Left lung (tissue), 10 donors: ENCODE measurements around the gene ABCB6. TPM values are rescaled to one million over a fixed set of nuclear protein-coding genes. Genes with fewer than 3 reads are reported as not detected.

Experiments
- ATAC-seq: fragments of 200-7000 bp; cut with Tn5 transposase; one replicate; pipeline ENCODE4 v1.9.1; 2020; ENCODE audit warnings: moderate library complexity
- DNase-seq, 4 donors: peaks; one replicate each; pipeline ENCODE4 v3.0.0-alpha.2; 2013 to 2020
- H3K27ac ChIP-seq, 2 donors: fragments of 200-600 bp; sonication (generic) in 1 of 2; one replicate each; pipeline versions ENCODE4 v1.5.0 to v1.8.0; 2020 to 2021
- H3K27me3 ChIP-seq, 2 donors: fragments of 200-600 bp; sonication (generic) in 1 of 2; one replicate each; pipeline versions ENCODE4 v1.5.0 to v1.8.0; 2020 to 2021
- H3K36me3 ChIP-seq, 2 donors: fragments of 200-600 bp; sonication (generic) in 1 of 2; one replicate each; pipeline versions ENCODE4 v1.5.0 to v1.8.0; 2020 to 2021
- H3K4me1 ChIP-seq, 2 donors: fragments of 200-600 bp; one replicate each; pipeline ENCODE4 v1.8.0; 2021
- H3K4me3 ChIP-seq, 2 donors: fragments of 200-600 bp; sonication (generic) in 1 of 2; one replicate each; pipeline versions ENCODE4 v1.5.0 to v1.8.0; 2020 to 2021; ENCODE audit warnings: mild to moderate bottlenecking in 1 of 2
- H3K9me3 ChIP-seq, 2 donors: fragments of 200-600 bp; sonication (generic) in 1 of 2; one replicate each; pipeline versions ENCODE4 v1.5.0 to v1.8.0; 2020 to 2021
- CTCF ChIP-seq, 2 donors: fragments of 200-600 bp; sonication (generic) in 1 of 2; IDR thresholded peaks; one replicate each; pipeline versions ENCODE4 v1.5.0 to v1.8.0; 2021; ENCODE audit warnings: antibody characterized with exemption in 2 of 2
- intact Hi-C, 2 donors: fragments of 100-400 bp; cut with DNase I; formaldehyde crosslinking; loops; one replicate each; pipeline versions ENCODE4 v1.11.2 to v1.14.2; 2022
- polyA plus RNA-seq, 6 donors: library from polyadenylated mRNA; unstranded; fragments of 120-200 nt; gene quantifications; one replicate each; pipeline ENCODE4 v1.2.1, GENCODE V29; 2013; ENCODE audit not compliant: insufficient read length in 6 of 6
- total RNA-seq, 2 donors: library from RNA; stranded (reverse); fragmentation: NEBNext Ultra II Directional; extraction: Animal tissue kit (Norgen Biotek cat#: 25700); gene quantifications; one replicate each; pipeline ENCODE4 v1.2.1, GENCODE V29; 2021
- donor health status: DM: no; HTN: yes; CAD: no.
- donor health status: DM: no; HTN: no; CAD: no.

ABCB6 gene
- total and polyA plus RNA-seq, 8 donors = 23.2 to 45.3 (median 30.1) TPM

GRCh38 chr2:219219784-219220532 is 1.2 kb upstream of the ABCB6 start:
- Histone ChIP-seq H3K4me1 (peaks cover 17 to 42% of the 10 kb centered on the region in 2 donors), H3K36me3 (peaks cover 0 to 70% of the 10 kb centered on the region in 2 donors), H3K4me3 (no peak overlapping the region), H3K27ac (peak overlapping the region in 1 of 2 donors; percentile 92), H3K9me3 (no peaks in the 10 kb centered on the region), H3K27me3 (no peaks in the 10 kb centered on the region)
- intact Hi-C loops = no loop called here
- ATAC-seq (no peak), DNase-seq (no peak)
- no peak for TF ChIP-seq CTCF (IDR thresholded peaks at IDR 0.05)

- Histone ChIP-seq H3K9me3 (no peaks in the 10 kb centered on the region), H3K27me3 (no peaks in the 10 kb centered on the region), H3K36me3 (peaks cover 0 to 69% of the 10 kb centered on the region in 2 donors), H3K27ac (peak overlapping the region; percentile 90 to 92), H3K4me1 (peaks cover 17 to 35% of the 10 kb centered on the region in 2 donors), H3K4me3 (peak overlapping the region; percentile 53 to 68)
- intact Hi-C loops = no loop called here
- ATAC-seq (peak; percentile 70), DNase-seq (peak; percentile 64 to 88 (median 66))
- no peak for TF ChIP-seq CTCF (IDR thresholded peaks at IDR 0.05)
Measured at GRCh38 chr2:219218217-219218731, 484 bp downstream of the ABCB6 start.

- DNase-seq = no peak
- intact Hi-C loops = no loop called here
- Histone ChIP-seq H3K27ac (no peak overlapping the region), H3K27me3 (no peaks in the 10 kb centered on the region), H3K4me3 (no peak overlapping the region), H3K4me1 (peaks cover 17 to 35% of the 10 kb centered on the region in 2 donors), H3K9me3 (no peaks in the 10 kb centered on the region), H3K36me3 (peaks cover 0 to 66% of the 10 kb centered on the region in 2 donors)
- no peak for TF ChIP-seq CTCF (IDR thresholded peaks at IDR 0.05)
- ATAC-seq = no peak
Measured at GRCh38 chr2:219216535-219216915, 2.2 kb downstream of the ABCB6 start.

- Histone ChIP-seq H3K27me3 (no peaks in the 10 kb centered on the region), H3K4me1 (peaks cover 17 to 35% of the 10 kb centered on the region in 2 donors), H3K36me3 (peaks cover 0 to 64% of the 10 kb centered on the region in 2 donors), H3K4me3 (no peak overlapping the region), H3K9me3 (no peaks in the 10 kb centered on the region), H3K27ac (no peak overlapping the region)
- no peak for DNase-seq
- intact Hi-C loops = no loop called here
- no peak for TF ChIP-seq CTCF (IDR thresholded peaks at IDR 0.05)
- no peak for ATAC-seq
Measured at GRCh38 chr2:219215871-219216534, 2.8 kb downstream of the ABCB6 start.

- peaks cover 17 to 39% of the 10 kb centered on the region in 2 donors for H3K4me1 ChIP-seq
- DNase-seq (no peak), ATAC-seq (no peak)
- no peaks in the 10 kb centered on the region for H3K9me3 ChIP-seq
- peaks cover 0 to 64% of the 10 kb centered on the region in 2 donors for H3K36me3 ChIP-seq
- intact Hi-C loops = no loop called here
- H3K27me3 ChIP-seq = no peaks in the 10 kb centered on the region
- no peak overlapping the region for H3K27ac ChIP-seq
- H3K4me3 ChIP-seq = no peak overlapping the region
- no peak for TF ChIP-seq CTCF (IDR thresholded peaks at IDR 0.05)
Measured at GRCh38 chr2:219214786-219215185, 4.0 kb downstream of the ABCB6 start.
